Measurements from ENCODE around the gene CAPN1. TPM values are rescaled to one million over a fixed set of nuclear protein-coding genes. Genes with fewer than 3 reads are reported as not detected.
"Not testable (repeated sequence)": the region's sequence is repeated elsewhere in the genome, so short reads cannot be mapped to it uniquely, and the experiment has no call there.

CAPN1 gene
- polyA plus RNA-seq, 1 donor from 2014 or later: 102 TPM

DNA sequence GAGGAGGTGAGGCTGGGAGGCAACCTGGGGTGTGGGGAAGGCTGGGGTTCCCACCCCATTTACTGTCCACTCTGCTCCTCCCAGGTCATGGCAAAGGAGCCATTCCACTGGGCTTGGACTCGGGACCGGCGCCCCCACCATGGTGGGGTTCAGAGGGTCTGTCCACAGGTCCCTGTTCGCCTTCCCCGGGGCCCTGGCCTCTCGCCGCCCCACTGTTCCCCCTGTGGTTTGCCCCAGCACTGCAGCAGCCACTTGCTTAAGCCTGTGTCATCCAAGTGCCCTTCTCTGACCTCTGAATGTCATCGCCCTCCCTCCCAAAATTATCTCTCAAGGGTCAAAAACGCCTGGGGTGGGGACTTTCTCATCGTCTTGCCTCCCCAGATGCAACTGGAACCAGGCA is 9.1 kb upstream of the CAPN1 start:
- H3K9me3 ChIP-seq (ENCODE audit: low read length): no peaks in the 10 kb centered on the region
- H2AFZ ChIP-seq (ENCODE audit: low read depth, low read length): no peak overlapping the region
- no peak overlapping the region for H3K4me3 ChIP-seq (ENCODE audit: low read length)
- H3F3A ChIP-seq (ENCODE audit: insufficient read depth, low read length, poor library complexity, severe bottlenecking): no peaks in the 10 kb centered on the region
- no peak overlapping the region for H3K27ac ChIP-seq (ENCODE audit: low read length)
- no peaks in the 10 kb centered on the region for H3K9me2 ChIP-seq (ENCODE audit: insufficient read depth, low read length)
- H3K27me3 ChIP-seq (ENCODE audit: insufficient read depth, low read depth, low read length): no peaks in the 10 kb centered on the region
- TF ChIP-seq RAD21 (conservative IDR thresholded peaks at IDR 0.05): no peak
- no peak for TF ChIP-seq EP300 (conservative IDR thresholded peaks at IDR 0.05; ENCODE audit: poor library complexity, severe bottlenecking)
- TF ChIP-seq EZH2 (IDR thresholded peaks at IDR 0.05; ENCODE audit: borderline replicate concordance, insufficient read depth, low read length, poor library complexity, severe bottlenecking): no peak
- no peak for TF ChIP-seq CTCF (IDR thresholded peaks at IDR 0.05; ENCODE audit: poor library complexity, severe bottlenecking)
- no peak for TF ChIP-seq TAF1 (IDR thresholded peaks at IDR 0.05; ENCODE audit: low read depth)
- TF ChIP-seq, protein P1, sequence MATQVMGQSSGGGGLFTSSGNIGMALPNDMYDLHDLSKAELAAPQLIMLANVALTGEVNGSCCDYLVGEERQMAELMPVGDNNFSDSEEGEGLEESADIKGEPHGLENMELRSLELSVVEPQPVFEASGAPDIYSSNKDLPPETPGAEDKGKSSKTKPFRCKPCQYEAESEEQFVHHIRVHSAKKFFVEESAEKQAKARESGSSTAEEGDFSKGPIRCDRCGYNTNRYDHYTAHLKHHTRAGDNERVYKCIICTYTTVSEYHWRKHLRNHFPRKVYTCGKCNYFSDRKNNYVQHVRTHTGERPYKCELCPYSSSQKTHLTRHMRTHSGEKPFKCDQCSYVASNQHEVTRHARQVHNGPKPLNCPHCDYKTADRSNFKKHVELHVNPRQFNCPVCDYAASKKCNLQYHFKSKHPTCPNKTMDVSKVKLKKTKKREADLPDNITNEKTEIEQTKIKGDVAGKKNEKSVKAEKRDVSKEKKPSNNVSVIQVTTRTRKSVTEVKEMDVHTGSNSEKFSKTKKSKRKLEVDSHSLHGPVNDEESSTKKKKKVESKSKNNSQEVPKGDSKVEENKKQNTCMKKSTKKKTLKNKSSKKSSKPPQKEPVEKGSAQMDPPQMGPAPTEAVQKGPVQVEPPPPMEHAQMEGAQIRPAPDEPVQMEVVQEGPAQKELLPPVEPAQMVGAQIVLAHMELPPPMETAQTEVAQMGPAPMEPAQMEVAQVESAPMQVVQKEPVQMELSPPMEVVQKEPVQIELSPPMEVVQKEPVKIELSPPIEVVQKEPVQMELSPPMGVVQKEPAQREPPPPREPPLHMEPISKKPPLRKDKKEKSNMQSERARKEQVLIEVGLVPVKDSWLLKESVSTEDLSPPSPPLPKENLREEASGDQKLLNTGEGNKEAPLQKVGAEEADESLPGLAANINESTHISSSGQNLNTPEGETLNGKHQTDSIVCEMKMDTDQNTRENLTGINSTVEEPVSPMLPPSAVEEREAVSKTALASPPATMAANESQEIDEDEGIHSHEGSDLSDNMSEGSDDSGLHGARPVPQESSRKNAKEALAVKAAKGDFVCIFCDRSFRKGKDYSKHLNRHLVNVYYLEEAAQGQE (IDR thresholded peaks at IDR 0.05; ENCODE audit: borderline replicate concordance): no peak
- no peak for TF ChIP-seq POLR2AphosphoS5 (IDR thresholded peaks at IDR 0.05)
- TF ChIP-seq SMC3 (conservative IDR thresholded peaks at IDR 0.05; ENCODE audit: poor library complexity): no peak
- no peak overlapping the region for H3K9ac ChIP-seq (ENCODE audit: low read length)
- no peaks in the 10 kb centered on the region for H3K79me2 ChIP-seq (replicated peaks; ENCODE audit: insufficient read depth, low read length)
- no peaks in the 10 kb centered on the region for H4K20me1 ChIP-seq (ENCODE audit: insufficient read depth)
- H3K36me3 ChIP-seq (ENCODE audit: insufficient read depth, low read length): no peaks in the 10 kb centered on the region
- no peak overlapping the region for H3K4me2 ChIP-seq (ENCODE audit: low read length)

- not testable (repeated sequence) for H3K27ac ChIP-seq (ENCODE audit: low read length); H3K36me3 ChIP-seq (ENCODE audit: insufficient read depth, low read length); H3K79me2 ChIP-seq (replicated peaks; ENCODE audit: insufficient read depth, low read length); H3K4me2 ChIP-seq (ENCODE audit: low read length); H3K9me2 ChIP-seq (ENCODE audit: insufficient read depth, low read length); H3K4me3 ChIP-seq (ENCODE audit: low read length); H3K27me3 ChIP-seq (ENCODE audit: insufficient read depth, low read depth, low read length); H3F3A ChIP-seq (ENCODE audit: insufficient read depth, low read length, poor library complexity, severe bottlenecking); H4K20me1 ChIP-seq (ENCODE audit: insufficient read depth); H3K9ac ChIP-seq (ENCODE audit: low read length); H2AFZ ChIP-seq (ENCODE audit: low read depth, low read length); H3K9me3 ChIP-seq (ENCODE audit: low read length)
These were observed 7.1 kb upstream of the CAPN1 start for GRCh38 chr11:65174571-65175010.

- H3K9me2 ChIP-seq (ENCODE audit: insufficient read depth, low read length): no peaks in the 10 kb centered on the region
- H3F3A ChIP-seq (ENCODE audit: insufficient read depth, low read length, poor library complexity, severe bottlenecking): no peaks in the 10 kb centered on the region
- H3K27me3 ChIP-seq (ENCODE audit: insufficient read depth, low read depth, low read length): no peaks in the 10 kb centered on the region
- H3K36me3 ChIP-seq (ENCODE audit: insufficient read depth, low read length): no peaks in the 10 kb centered on the region
- no peaks in the 10 kb centered on the region for H3K9me3 ChIP-seq (ENCODE audit: low read length)
- H3K4me3 ChIP-seq (ENCODE audit: low read length): peak overlapping the region; percentile 100
- peak overlapping the region; percentile 56 for H2AFZ ChIP-seq (ENCODE audit: low read depth, low read length)
- H3K9ac ChIP-seq (ENCODE audit: low read length): peak overlapping the region; percentile 97
- peak; percentile 19 for TF ChIP-seq EP300 (conservative IDR thresholded peaks at IDR 0.05; ENCODE audit: poor library complexity, severe bottlenecking)
- peak; percentile 40 for TF ChIP-seq MXI1 (conservative IDR thresholded peaks at IDR 0.05; ENCODE audit: poor library complexity, severe bottlenecking)
- TF ChIP-seq RAD21 (conservative IDR thresholded peaks at IDR 0.05): peak; percentile 67
- no peak for TF ChIP-seq EZH2 (IDR thresholded peaks at IDR 0.05; ENCODE audit: borderline replicate concordance, insufficient read depth, low read length, poor library complexity, severe bottlenecking)
- TF ChIP-seq, protein P1 (IDR thresholded peaks at IDR 0.05; ENCODE audit: borderline replicate concordance): peak; percentile 59
- TF ChIP-seq SMC3 (conservative IDR thresholded peaks at IDR 0.05; ENCODE audit: poor library complexity): peak; percentile 60
- peak; percentile 57 for TF ChIP-seq POLR2AphosphoS5 (IDR thresholded peaks at IDR 0.05)
- no peak for TF ChIP-seq TAF1 (IDR thresholded peaks at IDR 0.05; ENCODE audit: low read depth)
- TF ChIP-seq CTCF (IDR thresholded peaks at IDR 0.05; ENCODE audit: poor library complexity, severe bottlenecking): peak; percentile 75
- peak overlapping the region; percentile 16 for H3K27ac ChIP-seq (ENCODE audit: low read length)
- H4K20me1 ChIP-seq (ENCODE audit: insufficient read depth): no peaks in the 10 kb centered on the region
- H3K4me2 ChIP-seq (ENCODE audit: low read length): peak overlapping the region; percentile 55
- H3K79me2 ChIP-seq (replicated peaks; ENCODE audit: insufficient read depth, low read length): peaks cover 17% of the 10 kb centered on the region
These were observed 705 bp upstream of the CAPN1 start for GRCh38 chr11:65180877-65181568.
